ENCODE data around the gene STRBP. TPM values are rescaled to one million over a fixed set of nuclear protein-coding genes. Genes with fewer than 3 reads are reported as not detected.

Gene STRBP
- total and polyA plus RNA-seq, 5 donors from 2014 or later, result 14.9 to 18.2 (median 15.4) TPM

GRCh38 chr9:123291736-123292135 is 23.4 kb upstream of the STRBP start:
- Mint-ChIP-seq H3K27ac (no peak overlapping the region), H3K4me3 (no peak overlapping the region), H3K36me3 (no peaks in the 10 kb centered on the region), H3K9me3 (peaks cover 0 to 2% (median 0%) of the 10 kb centered on the region in 7 donors), H3K4me1 (no peaks in the 10 kb centered on the region), H3K27me3 (peaks cover 4% of the 10 kb centered on the region)
- Histone ChIP-seq H3K4me3 (ENCODE audit: low read depth, low read length) (no peak overlapping the region), H3K36me3 (ENCODE audit: control insufficient read depth, insufficient read depth, low read length) (no peaks in the 10 kb centered on the region), H3K27me3 (ENCODE audit: control insufficient read depth, insufficient read depth, low read length) (no peaks in the 10 kb centered on the region), H3K4me1 (ENCODE audit: control insufficient read depth, insufficient read depth, low read length, poor library complexity, severe bottlenecking) (no peaks in the 10 kb centered on the region), H3K27ac (ENCODE audit: insufficient read depth, low read length, poor library complexity, severe bottlenecking) (no peak overlapping the region), H3K9me3 (ENCODE audit: control insufficient read depth in 2 of 2, low read length in 2 of 2) (no peaks in the 10 kb centered on the region)
- no peak for ATAC-seq (ENCODE audit: low read depth in 2 of 2)
- DNase-seq, result no peak

GRCh38 chr9:123290764-123291163 is 22.4 kb upstream of the STRBP start:
- DNase-seq, result no peak
- Histone ChIP-seq H3K4me3 (ENCODE audit: low read depth, low read length) (no peak overlapping the region), H3K27me3 (ENCODE audit: control insufficient read depth, insufficient read depth, low read length) (no peaks in the 10 kb centered on the region), H3K9me3 (ENCODE audit: control insufficient read depth in 2 of 2, low read length in 2 of 2) (no peaks in the 10 kb centered on the region), H3K27ac (ENCODE audit: insufficient read depth, low read length, poor library complexity, severe bottlenecking) (no peak overlapping the region), H3K4me1 (ENCODE audit: control insufficient read depth, insufficient read depth, low read length, poor library complexity, severe bottlenecking) (no peaks in the 10 kb centered on the region), H3K36me3 (ENCODE audit: control insufficient read depth, insufficient read depth, low read length) (no peaks in the 10 kb centered on the region)
- no peaks in the 10 kb centered on the region for H3K4me1 Mint-ChIP-seq
- no peak overlapping the region for H3K27ac Mint-ChIP-seq
- no peak for ATAC-seq (ENCODE audit: low read depth in 2 of 2)
- no peaks in the 10 kb centered on the region for H3K36me3 Mint-ChIP-seq
- H3K9me3 Mint-ChIP-seq, result no peaks in the 10 kb centered on the region
- no peak overlapping the region for H3K4me3 Mint-ChIP-seq
- peaks cover 4% of the 10 kb centered on the region for H3K27me3 Mint-ChIP-seq

- DNase-seq (no peak), ATAC-seq (ENCODE audit: low read depth in 2 of 2) (no peak)
- H3K27me3 ChIP-seq (ENCODE audit: control insufficient read depth, insufficient read depth, low read length), result peaks cover 3% of the 10 kb centered on the region
- Mint-ChIP-seq H3K27ac (no peak overlapping the region), H3K27me3 (peaks cover 4% of the 10 kb centered on the region), H3K36me3 (no peaks in the 10 kb centered on the region), H3K4me3 (no peak overlapping the region), H3K9me3 (no peaks in the 10 kb centered on the region), H3K4me1 (no peaks in the 10 kb centered on the region)
- H3K9me3 ChIP-seq (ENCODE audit: control insufficient read depth in 2 of 2, low read length in 2 of 2), result no peaks in the 10 kb centered on the region
- no peaks in the 10 kb centered on the region for H3K36me3 ChIP-seq (ENCODE audit: control insufficient read depth, insufficient read depth, low read length)
- no peak overlapping the region for H3K27ac ChIP-seq (ENCODE audit: insufficient read depth, low read length, poor library complexity, severe bottlenecking)
- H3K4me1 ChIP-seq (ENCODE audit: control insufficient read depth, insufficient read depth, low read length, poor library complexity, severe bottlenecking), result no peaks in the 10 kb centered on the region
- no peak overlapping the region for H3K4me3 ChIP-seq (ENCODE audit: low read depth, low read length)
Measured at GRCh38 chr9:123287639-123288038, 19.3 kb upstream of the STRBP start.

- H3K4me1 Mint-ChIP-seq, result no peaks in the 10 kb centered on the region
- no peak overlapping the region for H3K4me3 ChIP-seq (ENCODE audit: low read depth, low read length)
- H3K36me3 Mint-ChIP-seq, result no peaks in the 10 kb centered on the region
- no peaks in the 10 kb centered on the region for H3K36me3 ChIP-seq (ENCODE audit: control insufficient read depth, insufficient read depth, low read length)
- no peaks in the 10 kb centered on the region for H3K9me3 ChIP-seq (ENCODE audit: control insufficient read depth in 2 of 2, low read length in 2 of 2)
- H3K27ac ChIP-seq (ENCODE audit: insufficient read depth, low read length, poor library complexity, severe bottlenecking), result no peak overlapping the region
- no peak overlapping the region for H3K4me3 Mint-ChIP-seq
- ATAC-seq (ENCODE audit: low read depth in 2 of 2) (no peak), DNase-seq (no peak)
- no peak overlapping the region for H3K27ac Mint-ChIP-seq
- H3K27me3 Mint-ChIP-seq, result peaks cover 4% of the 10 kb centered on the region
- H3K4me1 ChIP-seq (ENCODE audit: control insufficient read depth, insufficient read depth, low read length, poor library complexity, severe bottlenecking), result no peaks in the 10 kb centered on the region
- H3K9me3 Mint-ChIP-seq, result no peaks in the 10 kb centered on the region
- peaks cover 3% of the 10 kb centered on the region for H3K27me3 ChIP-seq (ENCODE audit: control insufficient read depth, insufficient read depth, low read length)
Measured at GRCh38 chr9:123286324-123286723, 17.9 kb upstream of the STRBP start.

GRCh38 chr9:123284656-123285055 is 16.3 kb upstream of the STRBP start:
- peaks cover 6% of the 10 kb centered on the region for H3K27me3 Mint-ChIP-seq
- H3K27ac ChIP-seq (ENCODE audit: insufficient read depth, low read length, poor library complexity, severe bottlenecking), result no peak overlapping the region

GRCh38 chr9:123283455-123283854 is 15.1 kb upstream of the STRBP start:
- DNase-seq, result no peak
- no peaks in the 10 kb centered on the region for H3K4me1 ChIP-seq (ENCODE audit: control insufficient read depth, insufficient read depth, low read length, poor library complexity, severe bottlenecking)
- ATAC-seq (ENCODE audit: low read depth in 2 of 2), result no peak
- peaks cover 0 to 7% (median 3%) of the 10 kb centered on the region in 7 donors for H3K9me3 Mint-ChIP-seq
- H3K4me3 Mint-ChIP-seq, result no peak overlapping the region
- no peak overlapping the region for H3K27ac ChIP-seq (ENCODE audit: insufficient read depth, low read length, poor library complexity, severe bottlenecking)
- peaks cover 0 to 8% of the 10 kb centered on the region in 2 experiments for H3K9me3 ChIP-seq (ENCODE audit: control insufficient read depth in 2 of 2, low read length in 2 of 2)
- H3K27me3 Mint-ChIP-seq, result peaks cover 12% of the 10 kb centered on the region
- peaks cover 3% of the 10 kb centered on the region for H3K27me3 ChIP-seq (ENCODE audit: control insufficient read depth, insufficient read depth, low read length)
- no peaks in the 10 kb centered on the region for H3K36me3 Mint-ChIP-seq
- H3K36me3 ChIP-seq (ENCODE audit: control insufficient read depth, insufficient read depth, low read length), result no peaks in the 10 kb centered on the region
- no peak overlapping the region for H3K27ac Mint-ChIP-seq
- no peaks in the 10 kb centered on the region for H3K4me1 Mint-ChIP-seq
- no peak overlapping the region for H3K4me3 ChIP-seq (ENCODE audit: low read depth, low read length)

More at GRCh38 chr9:123284656-123285055, 16.3 kb upstream of the STRBP start:
- DNase-seq, result no peak
- no peaks in the 10 kb centered on the region for H3K36me3 Mint-ChIP-seq
- H3K4me3 ChIP-seq (ENCODE audit: low read depth, low read length), result no peak overlapping the region
- no peak for ATAC-seq (ENCODE audit: low read depth in 2 of 2)
- H3K36me3 ChIP-seq (ENCODE audit: control insufficient read depth, insufficient read depth, low read length), result no peaks in the 10 kb centered on the region
- H3K27ac Mint-ChIP-seq, result no peak overlapping the region
- no peaks in the 10 kb centered on the region for H3K9me3 ChIP-seq (ENCODE audit: control insufficient read depth in 2 of 2, low read length in 2 of 2)
- no peaks in the 10 kb centered on the region for H3K9me3 Mint-ChIP-seq
- no peaks in the 10 kb centered on the region for H3K4me1 ChIP-seq (ENCODE audit: control insufficient read depth, insufficient read depth, low read length, poor library complexity, severe bottlenecking)
- H3K4me3 Mint-ChIP-seq, result no peak overlapping the region
- H3K4me1 Mint-ChIP-seq, result no peaks in the 10 kb centered on the region
- H3K27me3 ChIP-seq (ENCODE audit: control insufficient read depth, insufficient read depth, low read length), result peaks cover 3% of the 10 kb centered on the region

- Histone ChIP-seq H3K27me3 (ENCODE audit: control insufficient read depth, insufficient read depth, low read length) (peaks cover 3% of the 10 kb centered on the region), H3K9me3 (ENCODE audit: control insufficient read depth in 2 of 2, low read length in 2 of 2) (peaks cover 0 to 8% of the 10 kb centered on the region in 2 experiments), H3K4me1 (ENCODE audit: control insufficient read depth, insufficient read depth, low read length, poor library complexity, severe bottlenecking) (no peaks in the 10 kb centered on the region), H3K27ac (ENCODE audit: insufficient read depth, low read length, poor library complexity, severe bottlenecking) (no peak overlapping the region), H3K4me3 (ENCODE audit: low read depth, low read length) (no peak overlapping the region), H3K36me3 (ENCODE audit: control insufficient read depth, insufficient read depth, low read length) (no peaks in the 10 kb centered on the region)
- no peak overlapping the region for H3K27ac Mint-ChIP-seq
- H3K9me3 Mint-ChIP-seq, result peaks cover 0 to 7% (median 3%) of the 10 kb centered on the region in 7 donors
- DNase-seq (no peak), ATAC-seq (ENCODE audit: low read depth in 2 of 2) (no peak)
- peaks cover 16% of the 10 kb centered on the region for H3K27me3 Mint-ChIP-seq
- no peaks in the 10 kb centered on the region for H3K36me3 Mint-ChIP-seq
- H3K4me1 Mint-ChIP-seq, result no peaks in the 10 kb centered on the region
- H3K4me3 Mint-ChIP-seq, result no peak overlapping the region
Measured at GRCh38 chr9:123283048-123283408, 14.6 kb upstream of the STRBP start.

GRCh38 chr9:123282362-123283047 is 14.1 kb upstream of the STRBP start:
- Histone ChIP-seq H3K4me1 (ENCODE audit: control insufficient read depth, insufficient read depth, low read length, poor library complexity, severe bottlenecking) (no peaks in the 10 kb centered on the region), H3K36me3 (ENCODE audit: control insufficient read depth, insufficient read depth, low read length) (no peaks in the 10 kb centered on the region), H3K27ac (ENCODE audit: insufficient read depth, low read length, poor library complexity, severe bottlenecking) (no peak overlapping the region), H3K4me3 (ENCODE audit: low read depth, low read length) (no peak overlapping the region), H3K9me3 (ENCODE audit: control insufficient read depth in 2 of 2, low read length in 2 of 2) (peaks cover 0 to 8% of the 10 kb centered on the region in 2 experiments), H3K27me3 (ENCODE audit: control insufficient read depth, insufficient read depth, low read length) (peaks cover 3% of the 10 kb centered on the region)
- no peak overlapping the region for H3K4me3 Mint-ChIP-seq
- H3K4me1 Mint-ChIP-seq, result no peaks in the 10 kb centered on the region
- no peak overlapping the region for H3K27ac Mint-ChIP-seq
- no peak for ATAC-seq (ENCODE audit: low read depth in 2 of 2)
- no peaks in the 10 kb centered on the region for H3K36me3 Mint-ChIP-seq
- peaks cover 0 to 7% (median 3%) of the 10 kb centered on the region in 7 donors for H3K9me3 Mint-ChIP-seq
- DNase-seq, result no peak
- H3K27me3 Mint-ChIP-seq, result peaks cover 19% of the 10 kb centered on the region

Data from CD4-positive, CD25-positive, alpha-beta regulatory T cell (primary cell).